ENCODE data around the gene MTERF2. TPM values are rescaled to one million over a fixed set of nuclear protein-coding genes. Genes with fewer than 3 reads are reported as not detected.

The MTERF2 gene
- total RNA-seq, 1 donor from 2014 or later, result 25.1 TPM

- peaks cover 2% of the 10 kb centered on the region for H3K36me3 Mint-ChIP-seq
- DNase-seq (ENCODE audit: low spot score), result peak; percentile 20
- Histone ChIP-seq H3K9me3 (ENCODE audit: low read depth) (peaks cover 19% of the 10 kb centered on the region), H3K27me3 (no peaks in the 10 kb centered on the region), H3K79me2 (ENCODE audit: low read depth) (no peaks in the 10 kb centered on the region), H3K27ac (no peak overlapping the region), H3F3A (ENCODE audit: low read depth) (no peaks in the 10 kb centered on the region), H4K20me1 (ENCODE audit: low read depth) (no peaks in the 10 kb centered on the region), H3K4me1 (no peaks in the 10 kb centered on the region), H3K4me2 (no peak overlapping the region), H3K9ac (no peak overlapping the region), H2AFZ (replicated peaks) (no peak overlapping the region), H3K36me3 (no peaks in the 10 kb centered on the region), H3K4me3 (no peak overlapping the region)
- H3K4me3 Mint-ChIP-seq, result no peak overlapping the region
- peaks cover 47% of the 10 kb centered on the region for H3K9me3 Mint-ChIP-seq
- no peak overlapping the region for H3K27ac Mint-ChIP-seq
- TF ChIP-seq CTCF (IDR thresholded peaks at IDR 0.05), result no peak
- TF ChIP-seq EZH2phosphoT487 (IDR thresholded peaks at IDR 0.05), result no peak
- TF ChIP-seq EZH2 (IDR thresholded peaks at IDR 0.05), result no peak
- H3K4me1 Mint-ChIP-seq, result no peaks in the 10 kb centered on the region
- peaks cover 2% of the 10 kb centered on the region for H3K27me3 Mint-ChIP-seq (ENCODE audit: insufficient read depth, low read depth)
Observed at GRCh38 chr12:106945261-106945851, 41.6 kb downstream of the MTERF2 start.

GRCh38 chr12:106942775-106943174, 44.2 kb downstream of the MTERF2 start:
- no peak for DNase-seq (ENCODE audit: low spot score)
- Mint-ChIP-seq H3K27me3 (ENCODE audit: insufficient read depth, low read depth) (peaks cover 2% of the 10 kb centered on the region), H3K4me3 (no peak overlapping the region), H3K9me3 (peaks cover 31% of the 10 kb centered on the region), H3K27ac (no peak overlapping the region), H3K36me3 (peaks cover 2% of the 10 kb centered on the region), H3K4me1 (no peaks in the 10 kb centered on the region)
- H4K20me1 ChIP-seq (ENCODE audit: low read depth), result no peaks in the 10 kb centered on the region
- H3K36me3 ChIP-seq, result no peaks in the 10 kb centered on the region
- H3K4me1 ChIP-seq, result no peaks in the 10 kb centered on the region
- no peak overlapping the region for H3K4me2 ChIP-seq
- H3K4me3 ChIP-seq, result no peak overlapping the region
- peaks cover 13% of the 10 kb centered on the region for H3K9me3 ChIP-seq (ENCODE audit: low read depth)
- H3K9ac ChIP-seq, result no peak overlapping the region
- TF ChIP-seq CTCF (IDR thresholded peaks at IDR 0.05) (no peak), EZH2 (IDR thresholded peaks at IDR 0.05) (no peak), EZH2phosphoT487 (IDR thresholded peaks at IDR 0.05) (no peak)
- no peaks in the 10 kb centered on the region for H3K27me3 ChIP-seq
- no peaks in the 10 kb centered on the region for H3F3A ChIP-seq (ENCODE audit: low read depth)
- no peak overlapping the region for H2AFZ ChIP-seq (replicated peaks)
- no peak overlapping the region for H3K27ac ChIP-seq
- H3K79me2 ChIP-seq (ENCODE audit: low read depth), result no peaks in the 10 kb centered on the region

- Mint-ChIP-seq H3K27me3 (ENCODE audit: insufficient read depth, low read depth) (peaks cover 2% of the 10 kb centered on the region), H3K36me3 (peaks cover 2% of the 10 kb centered on the region), H3K9me3 (peaks cover 23% of the 10 kb centered on the region), H3K4me3 (no peak overlapping the region), H3K27ac (no peak overlapping the region), H3K4me1 (no peaks in the 10 kb centered on the region)
- H3K79me2 ChIP-seq (ENCODE audit: low read depth), result no peaks in the 10 kb centered on the region
- H3K36me3 ChIP-seq, result no peaks in the 10 kb centered on the region
- no peaks in the 10 kb centered on the region for H4K20me1 ChIP-seq (ENCODE audit: low read depth)
- H3K4me3 ChIP-seq, result no peak overlapping the region
- H3K9ac ChIP-seq, result no peak overlapping the region
- H2AFZ ChIP-seq (replicated peaks), result no peak overlapping the region
- peaks cover 13% of the 10 kb centered on the region for H3K9me3 ChIP-seq (ENCODE audit: low read depth)
- no peaks in the 10 kb centered on the region for H3K27me3 ChIP-seq
- TF ChIP-seq EZH2phosphoT487 (IDR thresholded peaks at IDR 0.05), result no peak
- no peak for TF ChIP-seq CTCF (IDR thresholded peaks at IDR 0.05)
- no peak for TF ChIP-seq EZH2 (IDR thresholded peaks at IDR 0.05)
- no peaks in the 10 kb centered on the region for H3K4me1 ChIP-seq
- H3K4me2 ChIP-seq, result no peak overlapping the region
- H3F3A ChIP-seq (ENCODE audit: low read depth), result no peaks in the 10 kb centered on the region
- DNase-seq (ENCODE audit: low spot score), result no peak
- no peak overlapping the region for H3K27ac ChIP-seq
Observed at GRCh38 chr12:106941481-106942156, 45.3 kb downstream of the MTERF2 start.

Measured in neural progenitor cell (in vitro differentiated cells).